Stimulated activated CD8-positive, alpha-beta memory T cell treated with anti-CD3 and anti-CD28 coated beads, Interleukin-2, amount 100 ng/mL, for 1 hour (primary cell): ENCODE data around the gene ARHGEF33.
"Not testable (repeated sequence)": the region's sequence is repeated elsewhere in the genome, so short reads cannot be mapped to it uniquely, and the experiment has no call there.

Experiments
- DNase-seq, 2 donors: peaks; one replicate each; pipeline ENCODE4 v3.0.0-alpha.2; 2020; ENCODE audit warnings: low read depth in 2 of 2

The ARHGEF33 gene

DNA sequence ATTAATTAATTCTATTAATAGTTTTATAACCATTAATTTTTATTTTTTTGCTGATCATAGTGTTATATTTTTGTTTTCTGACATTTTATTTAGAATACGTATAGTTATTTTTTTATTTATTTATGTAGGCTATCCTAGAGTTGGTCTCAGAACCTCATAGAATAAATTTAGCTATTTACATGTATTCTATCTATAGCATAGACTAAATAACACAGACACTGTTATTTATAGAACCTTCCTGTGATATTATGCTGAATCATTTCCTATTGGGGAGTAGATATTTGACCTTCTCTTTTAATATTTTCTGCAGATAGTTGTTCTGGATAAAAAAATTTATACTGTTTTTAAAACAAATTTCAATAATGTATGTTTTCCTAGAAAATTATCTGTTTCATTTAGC lies 20.2 kb downstream of the ARHGEF33 start:
- DNase-seq: no peak

DNA sequence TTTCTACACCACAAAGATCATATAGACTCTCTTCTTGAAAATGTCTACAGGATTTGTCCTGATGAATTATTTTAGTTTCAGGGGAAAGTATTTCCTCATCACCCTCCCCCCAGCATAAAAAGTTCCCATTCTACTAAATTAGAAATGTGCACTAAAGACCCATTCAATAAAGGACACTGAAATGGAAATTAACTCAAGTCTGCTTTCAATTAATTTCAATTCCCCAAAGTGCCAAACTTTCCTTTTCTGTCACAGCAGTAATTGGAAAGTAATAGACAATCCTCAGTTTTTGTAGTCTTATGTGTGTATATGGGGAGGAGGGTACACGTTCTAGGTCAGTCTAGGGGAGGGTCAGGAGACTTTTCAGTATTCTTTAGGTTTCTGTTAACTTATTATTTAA lies 21.5 kb downstream of the ARHGEF33 start:
- DNase-seq: no peak

DNA sequence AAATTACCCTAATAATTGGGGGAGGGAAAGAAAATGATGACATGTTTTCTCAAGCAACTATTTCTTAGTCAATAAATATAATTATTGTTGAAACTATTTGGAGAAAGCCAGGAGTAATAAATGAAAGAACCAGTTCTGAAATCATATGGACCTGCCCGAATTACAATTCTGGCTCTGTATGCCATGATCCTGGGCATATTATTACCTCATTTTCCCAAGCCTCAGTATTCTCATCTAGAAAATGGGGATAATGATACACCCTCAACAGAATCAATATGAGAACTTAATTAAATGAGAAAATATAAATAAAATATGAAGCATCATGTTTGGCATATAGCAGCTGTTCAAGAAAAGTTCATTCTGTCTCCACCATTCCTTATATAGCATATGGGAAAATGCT lies 22.9 kb downstream of the ARHGEF33 start:
- DNase-seq: no peak

DNA sequence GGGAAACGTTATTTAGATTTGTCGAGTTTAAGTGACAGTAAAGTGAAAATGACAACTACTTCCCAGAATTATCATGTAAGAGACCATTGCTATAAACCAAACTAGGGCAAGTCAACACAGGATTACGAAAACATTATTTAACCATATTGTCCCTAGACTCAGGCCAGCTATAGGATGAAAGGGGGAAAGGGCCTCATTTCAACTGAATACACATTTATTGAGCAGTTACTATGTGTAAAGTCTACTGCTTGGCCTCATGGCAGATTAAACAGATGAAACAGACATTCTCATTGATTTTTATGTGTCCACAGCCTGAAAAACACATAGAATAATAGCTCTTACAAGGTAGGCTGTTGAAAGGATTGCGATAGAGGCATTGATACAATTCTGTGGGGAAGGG lies 32.7 kb downstream of the ARHGEF33 start:
- no peak for DNase-seq

GRCh38 chr2:38922902-38923301 lies 33.2 kb downstream of the ARHGEF33 start:
- DNase-seq: no peak

- DNase-seq: no peak
Observed at GRCh38 chr2:38925982-38926381, 36.3 kb downstream of the ARHGEF33 start.

DNA sequence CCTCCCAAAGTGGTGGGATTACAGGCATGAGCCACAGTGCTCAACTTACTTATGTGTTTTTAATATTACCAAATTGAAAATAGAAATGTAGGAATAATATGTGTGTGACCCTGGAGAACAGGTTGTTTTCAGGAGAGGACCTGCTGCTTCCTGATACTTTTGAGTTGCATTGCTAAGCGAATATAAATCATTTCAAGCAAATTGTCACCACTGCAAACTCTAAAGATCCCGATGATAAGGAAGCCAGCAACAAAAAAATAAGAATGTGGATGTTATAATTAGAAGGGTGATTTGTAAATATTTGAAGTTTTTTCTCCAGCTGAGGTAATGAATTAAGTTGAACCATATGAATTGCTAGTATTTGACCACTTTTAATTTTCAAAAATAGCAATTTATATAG lies 40.9 kb downstream of the ARHGEF33 start:
- no peak for DNase-seq

GRCh38 chr2:38932586-38932985 lies 42.9 kb downstream of the ARHGEF33 start:
- DNase-seq: no peak

DNA sequence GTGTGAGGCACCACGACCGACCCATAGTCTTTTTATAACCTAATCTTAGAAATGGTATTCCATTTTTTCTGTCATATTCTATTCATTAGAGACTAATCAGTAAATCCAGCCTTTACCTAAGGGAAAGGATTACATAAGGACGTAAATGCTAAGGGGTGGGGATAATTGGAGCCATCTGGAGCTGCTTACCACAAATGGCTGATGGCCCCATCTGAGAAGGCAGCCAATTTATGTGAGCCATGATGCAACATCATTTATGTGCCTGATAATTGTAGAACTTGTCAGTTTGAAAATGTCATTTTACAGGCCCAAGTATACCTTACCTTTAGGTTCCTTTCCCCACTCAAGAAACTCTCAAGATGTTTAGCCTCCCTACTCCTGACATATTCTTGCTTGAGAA lies 44.0 kb downstream of the ARHGEF33 start:
- no peak for DNase-seq

GRCh38 chr2:38934742-38935141 lies 45.1 kb downstream of the ARHGEF33 start:
- no peak for DNase-seq

GRCh38 chr2:38935568-38936172 lies 46.0 kb downstream of the ARHGEF33 start:
- DNase-seq: no peak

- DNase-seq: not testable (repeated sequence)
Observed at GRCh38 chr2:38936516-38936915, 46.8 kb downstream of the ARHGEF33 start.

DNA sequence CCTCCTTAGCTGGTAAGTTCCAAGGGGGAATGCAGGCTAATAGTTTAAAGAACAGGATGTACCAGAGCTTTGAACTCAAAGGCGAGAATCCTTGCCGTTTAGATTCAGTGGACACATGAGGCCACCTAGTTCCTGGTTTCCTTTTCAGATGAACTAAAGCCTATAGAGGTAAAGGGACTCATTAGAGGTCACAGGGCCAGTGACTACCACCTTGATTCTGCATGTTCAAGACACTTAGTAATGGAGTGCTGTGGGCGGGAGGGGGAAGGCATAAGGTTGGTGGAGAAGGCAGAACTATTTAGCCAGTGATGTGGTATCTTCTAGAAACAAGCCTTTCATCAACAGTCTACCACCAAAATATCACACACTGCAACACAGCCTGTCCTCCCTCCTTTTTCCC lies 47.9 kb downstream of the ARHGEF33 start:
- no peak for DNase-seq

- no peak for DNase-seq
Observed at GRCh38 chr2:38940746-38941145, 51.1 kb downstream of the ARHGEF33 start.

GRCh38 chr2:38943784-38944183 lies 54.1 kb downstream of the ARHGEF33 start:
- DNase-seq: no peak

DNA sequence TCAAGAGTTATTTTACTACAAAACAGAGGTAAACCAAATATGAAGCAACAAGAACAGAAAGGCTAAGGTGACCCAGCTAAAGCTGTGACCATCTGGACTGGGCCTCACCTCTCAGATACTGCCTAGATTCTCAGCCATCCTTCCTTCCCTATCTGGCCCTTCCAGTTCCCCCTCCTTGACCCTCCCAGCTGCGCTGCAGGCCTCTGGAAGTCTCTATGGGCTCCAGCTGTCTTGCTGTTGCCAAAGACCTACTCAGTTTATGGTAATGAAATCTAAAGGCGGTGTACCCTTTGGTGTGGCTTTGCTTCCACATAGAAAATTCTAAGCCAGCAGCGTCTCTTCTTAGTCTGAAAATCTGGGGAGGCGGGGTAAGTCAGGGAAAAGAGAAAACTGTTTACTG lies 55.7 kb downstream of the ARHGEF33 start:
- no peak for DNase-seq

GRCh38 chr2:38945911-38946310 lies 56.2 kb downstream of the ARHGEF33 start:
- no peak for DNase-seq

DNA sequence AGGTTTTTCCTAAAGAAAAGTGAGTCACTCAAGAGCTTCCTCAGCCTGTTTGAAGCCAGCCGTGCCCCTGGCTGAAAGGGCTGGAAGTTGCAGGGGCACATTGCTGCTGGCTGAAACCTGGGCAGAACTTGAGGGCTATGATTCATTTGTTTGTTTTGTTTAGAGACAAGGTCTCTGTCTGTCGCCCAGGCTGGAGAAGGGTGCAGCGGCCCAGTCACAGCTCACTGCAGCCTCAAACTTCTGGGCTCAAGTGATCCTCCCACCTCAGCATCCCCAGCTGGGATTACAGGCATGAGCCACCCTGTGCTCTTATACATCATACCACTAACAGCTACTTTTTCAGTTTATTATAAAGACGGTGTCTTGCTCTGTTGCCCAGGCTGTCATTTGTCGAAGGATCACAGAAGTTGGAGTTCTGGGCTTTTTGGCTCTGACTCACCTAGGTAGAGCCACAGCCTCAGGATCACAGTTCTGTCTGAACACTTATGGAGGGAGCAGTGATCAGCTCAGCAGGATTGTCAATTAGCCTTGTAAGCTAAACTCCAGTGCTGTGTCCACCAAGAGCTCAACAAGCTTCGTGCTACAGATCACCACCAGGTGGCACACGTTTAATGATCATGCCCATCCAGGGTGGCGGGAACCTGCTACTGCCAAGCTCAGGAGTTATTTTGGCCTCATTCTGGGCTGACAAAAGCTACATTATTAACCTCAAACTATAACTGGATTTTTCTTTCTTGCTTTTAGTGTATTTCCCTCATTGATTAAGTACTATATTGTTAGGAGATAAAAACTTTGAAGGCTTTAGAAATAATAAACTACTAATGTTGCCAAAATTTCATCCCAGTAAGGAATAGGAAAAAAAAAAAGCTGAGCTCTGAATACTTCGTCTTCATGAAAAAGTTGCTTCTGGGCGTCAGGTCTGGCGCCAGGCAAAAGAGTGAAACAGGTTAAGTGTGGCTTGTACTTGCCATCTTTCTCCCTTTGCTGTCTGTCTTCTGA lies 57.9 kb downstream of the ARHGEF33 start:
- peak in 1 of 2 donors; percentile 16 for DNase-seq

DNA sequence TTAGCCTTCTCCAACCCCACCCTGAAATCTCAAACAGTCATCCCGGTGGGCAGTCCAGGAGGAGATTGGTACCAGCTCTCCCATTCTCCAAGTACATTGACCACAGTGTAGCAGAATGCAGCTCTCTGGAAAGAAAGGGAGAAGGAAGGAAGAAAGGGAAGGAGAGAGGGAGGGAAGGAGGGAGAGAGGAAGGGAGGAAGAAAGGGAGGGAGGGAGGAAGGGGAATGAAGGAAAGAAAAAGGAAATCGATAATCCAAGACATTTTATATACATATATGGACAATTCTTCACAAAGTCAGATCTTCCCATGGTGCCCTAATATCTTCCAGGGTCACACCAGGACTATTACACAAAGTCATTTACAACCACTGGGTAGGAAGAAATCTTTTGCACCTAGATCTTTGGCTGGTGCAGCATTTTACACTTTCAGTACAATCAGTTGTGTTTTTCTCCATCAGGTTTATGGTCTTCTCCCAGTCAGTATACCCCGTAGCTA lies 58.8 kb downstream of the ARHGEF33 start:
- no peak for DNase-seq

GRCh38 chr2:38948995-38949394 lies 59.3 kb downstream of the ARHGEF33 start:
- no peak for DNase-seq

- DNase-seq: no peak
Observed at GRCh38 chr2:38951766-38952165, 62.1 kb downstream of the ARHGEF33 start.

DNA sequence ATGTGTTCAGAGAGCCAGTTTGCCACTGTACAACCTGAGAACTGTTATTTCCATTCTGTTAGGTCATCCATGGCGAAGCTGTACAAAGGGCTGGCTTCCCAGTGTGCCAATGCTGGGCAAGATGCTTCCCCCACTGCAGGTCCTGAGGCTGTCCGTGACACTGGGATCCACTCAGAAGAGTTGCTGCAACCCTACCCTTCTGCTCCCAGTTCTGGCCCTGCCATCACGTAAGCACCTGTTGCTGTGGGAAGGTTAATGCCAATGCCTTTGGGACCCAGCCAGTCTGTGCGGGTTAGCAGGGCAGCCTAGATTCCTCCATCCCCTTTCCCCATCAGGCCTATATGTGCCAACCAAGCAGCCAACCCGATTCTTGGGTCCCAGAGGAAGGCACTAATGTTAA lies 68.3 kb downstream of the ARHGEF33 start:
- DNase-seq: no peak

DNA sequence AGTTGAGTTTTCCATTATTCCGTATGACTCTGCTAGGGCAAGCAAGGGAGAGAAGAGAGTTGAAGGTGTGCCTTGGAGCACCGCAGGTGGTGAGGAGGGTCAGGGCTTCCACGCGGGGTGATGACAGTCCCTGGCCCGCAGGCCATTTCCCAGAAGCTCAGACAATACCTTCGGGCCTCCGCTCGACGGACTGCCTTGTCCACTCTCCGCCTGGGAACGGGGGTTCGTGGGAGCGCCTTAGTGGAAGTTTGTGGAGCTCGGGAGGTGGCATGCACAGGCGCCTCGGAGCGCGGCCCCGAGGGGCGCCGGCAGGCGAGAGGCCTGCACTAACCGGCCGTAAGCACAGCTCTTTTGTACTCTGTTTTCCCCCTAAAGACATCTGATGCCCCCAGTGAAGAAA lies 69.8 kb downstream of the ARHGEF33 start:
- DNase-seq: no peak
